ENCODE data around the gene ADGRL2. TPM values are rescaled to one million over a fixed set of nuclear protein-coding genes. Genes with fewer than 3 reads are reported as not detected.

The ADGRL2 gene
- total RNA-seq, 1 experiment from 2014 or later = 0.20 TPM

- H3K4me2 ChIP-seq (ENCODE audit: low read length) = no peak overlapping the region
- no peaks in the 10 kb centered on the region for H3K36me3 ChIP-seq (ENCODE audit: control insufficient read depth in 1 of 2, insufficient read depth in 2 of 2, low read length in 2 of 2)
- ATAC-seq (no peak), DNase-seq (ENCODE audit: low read depth, low spot score) (no peak)
- CTCF ChIA-PET = no interaction called here
- RAD21 ChIA-PET (ENCODE audit: low non-redundant PET in 1 of 2, low total read pairs in 2 of 2, uncharacterized antibody in 2 of 2, unreplicated experiment in 2 of 2) = no interaction called here
- POLR2A ChIA-PET = no interaction called here
- H3K4me3 ChIP-seq (replicated peaks in 1 of 2; ENCODE audit: low read depth in 1 of 2, low read length in 2 of 2) = no peak overlapping the region
- no peak overlapping the region for H2AFZ ChIP-seq (ENCODE audit: low read depth, low read length, poor library complexity, severe bottlenecking)
- H3K9ac ChIP-seq (ENCODE audit: low read length) = no peak overlapping the region
- H3K9me2 ChIP-seq (ENCODE audit: insufficient read depth) = no peaks in the 10 kb centered on the region
- no peaks in the 10 kb centered on the region for H4K20me1 ChIP-seq (ENCODE audit: insufficient read depth)
- H3K9me3 ChIP-seq (ENCODE audit: control insufficient read depth in 1 of 2, insufficient read depth in 1 of 2, low read depth in 1 of 2, low read length in 2 of 2) = no peaks in the 10 kb centered on the region; a peak in 1 of 4 replicates
- no peaks in the 10 kb centered on the region for H3K79me2 ChIP-seq (ENCODE audit: insufficient read depth, low read length)
- intact Hi-C loops (cut with micrococcal nuclease) = no loop called here
- H3K27ac ChIP-seq (ENCODE audit: low read depth, low read length) = no peak overlapping the region
- TF ChIP-seq SIN3A (IDR thresholded peaks at IDR 0.05; ENCODE audit: low read depth) = no peak
- TF ChIP-seq CBX3 (IDR thresholded peaks at IDR 0.05; ENCODE audit: low read depth) = no peak
- no peak for TF ChIP-seq POLR2A (IDR thresholded peaks at IDR 0.05; ENCODE audit: borderline replicate concordance, extremely low read depth, insufficient read depth, insufficient read length)
- TF ChIP-seq MAX (IDR thresholded peaks at IDR 0.05) = no peak
- no peaks in the 10 kb centered on the region; a peak in 1 of 4 replicates for H3K4me1 ChIP-seq (ENCODE audit: control insufficient read depth in 1 of 2, insufficient read depth in 2 of 2, low read length in 2 of 2)
- no peaks in the 10 kb centered on the region for H3K27me3 ChIP-seq (ENCODE audit: insufficient read depth, low read length)
- no TSS peak for BruUV-seq (replicated peaks)
Measured at GRCh38 chr1:81803431-81804110, 2.8 kb downstream of the ADGRL2 start.

GRCh38 chr1:81804312-81804711 is 3.6 kb downstream of the ADGRL2 start:
- no peak overlapping the region for H3K4me3 ChIP-seq (replicated peaks in 1 of 2; ENCODE audit: low read depth in 1 of 2, low read length in 2 of 2)
- POLR2A ChIA-PET = no interaction called here
- ATAC-seq (no peak), DNase-seq (ENCODE audit: low read depth, low spot score) (no peak)
- H3K9ac ChIP-seq (ENCODE audit: low read length) = no peak overlapping the region
- H3K27ac ChIP-seq (ENCODE audit: low read depth, low read length) = no peak overlapping the region
- H3K79me2 ChIP-seq (ENCODE audit: insufficient read depth, low read length) = no peaks in the 10 kb centered on the region
- H3K9me2 ChIP-seq (ENCODE audit: insufficient read depth) = no peaks in the 10 kb centered on the region
- no peaks in the 10 kb centered on the region; a peak in 1 of 4 replicates for H3K9me3 ChIP-seq (ENCODE audit: control insufficient read depth in 1 of 2, insufficient read depth in 1 of 2, low read depth in 1 of 2, low read length in 2 of 2)
- H2AFZ ChIP-seq (ENCODE audit: low read depth, low read length, poor library complexity, severe bottlenecking) = no peak overlapping the region
- RAD21 ChIA-PET (ENCODE audit: low non-redundant PET in 1 of 2, low total read pairs in 2 of 2, uncharacterized antibody in 2 of 2, unreplicated experiment in 2 of 2) = no interaction called here
- H3K4me1 ChIP-seq (ENCODE audit: control insufficient read depth in 1 of 2, insufficient read depth in 2 of 2, low read length in 2 of 2) = no peaks in the 10 kb centered on the region; a peak in 1 of 4 replicates
- H3K27me3 ChIP-seq (ENCODE audit: insufficient read depth, low read length) = no peaks in the 10 kb centered on the region
- intact Hi-C loops (cut with micrococcal nuclease) = no loop called here
- CTCF ChIA-PET = no interaction called here
- H3K36me3 ChIP-seq (ENCODE audit: control insufficient read depth in 1 of 2, insufficient read depth in 2 of 2, low read length in 2 of 2) = no peaks in the 10 kb centered on the region
- BruUV-seq (replicated peaks) = no TSS peak
- H4K20me1 ChIP-seq (ENCODE audit: insufficient read depth) = no peaks in the 10 kb centered on the region
- TF ChIP-seq ZBTB33 (IDR thresholded peaks at IDR 0.05; ENCODE audit: extremely low read depth, insufficient replicate concordance, low read length) = no peak
- no peak overlapping the region for H3K4me2 ChIP-seq (ENCODE audit: low read length)
